IMR-90 (cell line): ENCODE data around the gene ABCB1. TPM values are rescaled to one million over a fixed set of nuclear protein-coding genes. Genes with fewer than 3 reads are reported as not detected.

Experiments used
- ATAC-seq: fragments of 200-7000 bp; cut with Tn5 transposase; 2 replicates; pipeline ENCODE4 v1.9.1; 2020; ENCODE audit warnings: low read depth, mild to moderate bottlenecking, moderate library complexity
- Bru-seq: library from RNA; stranded (reverse); fragments of 400-500 nt; gene quantifications from one replicate; lab custom pipeline; 2021; lab: Mats Ljungman, UMichigan
- BruChase-seq, 2 experiments: library from RNA; stranded (reverse); fragments of 400-500 nt; gene quantifications; one replicate each; lab custom pipeline; 2021; lab: Mats Ljungman, UMichigan
- BruUV-seq: library from RNA; stranded (reverse); fragments of 400-500 nt; replicated peaks from 2 replicates; lab custom pipeline; 2021; lab: Mats Ljungman, UMichigan
- CTCF ChIA-PET: fragments of 300-600 bp; formaldehyde crosslinking; extraction: SDS; loops from one replicate; lab custom pipeline; 2021; ENCODE audit warnings: antibody characterized with exemption; lab: Yijun Ruan, JAX
- POLR2A ChIA-PET: fragments of 300-600 bp; sonication (Branson Sonifier 250); formaldehyde crosslinking; loops from one replicate; lab custom pipeline; 2022; ENCODE audit warnings: antibody characterized with exemption; ENCODE audit not compliant: unreplicated experiment; lab: Charles Lee
- DNase-seq: peaks from one replicate; pipeline ENCODE4 v3.0.0; 2013
- H2AFZ ChIP-seq: replicated peaks from 2 replicates; pipeline ENCODE3; 2013; ENCODE audit warnings: low read length, mild to moderate bottlenecking; ENCODE audit not compliant: poor library complexity
- H2AK5ac ChIP-seq: 2 replicates; pipeline ENCODE4 v1.6.1; 2013; ENCODE audit warnings: low read depth, low read length, inconsistent platforms
- H2AK9ac ChIP-seq: replicated peaks from 2 replicates; pipeline ENCODE3; 2013; ENCODE audit warnings: mild to moderate bottlenecking, low read depth, low read length, moderate library complexity; ENCODE audit not compliant: poor library complexity
- H2BK120ac ChIP-seq: 2 replicates; pipeline ENCODE4 v1.6.1; 2013; ENCODE audit warnings: low read depth, low read length, inconsistent platforms
- H2BK15ac ChIP-seq: 3 replicates; pipeline ENCODE4 v1.6.1; 2013; ENCODE audit warnings: low read depth, low read length, inconsistent platforms
- H2BK20ac ChIP-seq: 2 replicates; pipeline ENCODE4 v1.6.1; 2013; ENCODE audit warnings: low read depth, mild to moderate bottlenecking, inconsistent platforms, low read length, moderate library complexity
- H2BK5ac ChIP-seq: 2 replicates; pipeline ENCODE4 v1.6.1; 2013; ENCODE audit warnings: mild to moderate bottlenecking, low read depth, low read length, inconsistent platforms; ENCODE audit not compliant: poor library complexity, severe bottlenecking
- H3K14ac ChIP-seq: replicated peaks from 2 replicates; pipeline ENCODE4 v1.6.1; 2013; ENCODE audit warnings: low read depth, low read length, inconsistent platforms
- H3K18ac ChIP-seq: 2 replicates; pipeline ENCODE4 v1.6.1; 2013; ENCODE audit warnings: low read depth, low read length, control low read depth
- H3K23ac ChIP-seq: 2 replicates; pipeline ENCODE4 v1.6.1; 2013; ENCODE audit warnings: low read depth, low read length, inconsistent platforms
- H3K27ac ChIP-seq: 2 replicates; pipeline ENCODE4 v1.5.1; 2013; ENCODE audit warnings: mild to moderate bottlenecking, control low read depth, low read length; ENCODE audit not compliant: insufficient read depth
- H3K27me3 ChIP-seq: 2 replicates; pipeline ENCODE4 v1.6.1; 2013; ENCODE audit warnings: low read length; ENCODE audit not compliant: control insufficient read depth, insufficient read depth
- H3K36me3 ChIP-seq: 2 replicates; pipeline ENCODE4 v1.6.1; 2013; ENCODE audit warnings: low read length, mixed read lengths; ENCODE audit not compliant: control insufficient read depth, insufficient read depth
- H3K4ac ChIP-seq: 2 replicates; pipeline ENCODE4 v1.6.1; 2013; ENCODE audit warnings: low read depth, low read length, inconsistent platforms
- H3K4me1 ChIP-seq: 2 replicates; pipeline ENCODE4 v1.6.1; 2013; ENCODE audit warnings: low read length, mixed read lengths; ENCODE audit not compliant: control insufficient read depth, insufficient read depth
- H3K4me2 ChIP-seq: 2 replicates; pipeline ENCODE4 v1.6.1; 2013; ENCODE audit warnings: low read depth, mild to moderate bottlenecking, control low read depth, low read length, moderate library complexity
- H3K4me3 ChIP-seq: 2 replicates; pipeline ENCODE4 v1.5.1; 2013; ENCODE audit warnings: low read depth, mild to moderate bottlenecking, control low read depth, low read length, moderate library complexity; ENCODE audit not compliant: insufficient read depth
- H3K56ac ChIP-seq: 2 replicates; pipeline ENCODE4 v1.6.1; 2013; ENCODE audit warnings: low read length, inconsistent platforms; ENCODE audit not compliant: insufficient read depth; ENCODE audit errors: extremely low read depth
- H3K79me1 ChIP-seq, 2 experiments: 2 replicates each; pipeline ENCODE4 v1.6.1; 2013; ENCODE audit warnings: low read length in 2 of 2, inconsistent platforms in 1 of 2, low read depth in 1 of 2
- H3K9ac ChIP-seq: 2 replicates; pipeline ENCODE4 v1.6.1; 2013; ENCODE audit warnings: low read depth, low read length, control low read depth
- H3K9me1 ChIP-seq: 2 replicates; pipeline ENCODE4 v1.6.1; 2013; ENCODE audit warnings: low read length, inconsistent platforms; ENCODE audit not compliant: insufficient read depth
- H3K9me3 ChIP-seq: 2 replicates; pipeline ENCODE4 v1.6.1; 2013; ENCODE audit warnings: low read length; ENCODE audit not compliant: control insufficient read depth, insufficient read depth
- H4K20me1 ChIP-seq: 2 replicates; pipeline ENCODE4 v1.6.1; 2013; ENCODE audit warnings: low read length, inconsistent platforms; ENCODE audit not compliant: insufficient read depth
- H4K5ac ChIP-seq: 2 replicates; pipeline ENCODE4 v1.6.1; 2013; ENCODE audit warnings: mild to moderate bottlenecking, low read depth, low read length, control low read depth
- H4K8ac ChIP-seq, 2 experiments: 2 replicates each; pipeline ENCODE4 v1.6.1; 2013; ENCODE audit warnings: low read depth in 2 of 2, low read length in 2 of 2, control low read depth in 1 of 2, inconsistent platforms in 1 of 2
- H4K91ac ChIP-seq: 2 replicates; pipeline ENCODE4 v1.6.1; 2013; ENCODE audit warnings: low read depth, low read length, inconsistent platforms; ENCODE audit not compliant: insufficient read depth
- CEBPB ChIP-seq: IDR thresholded peaks from 2 replicates; pipeline ENCODE4 v1.6.1; 2012; ENCODE audit warnings: low read depth, low read length, improper control_type of control experiment
- CHD1 ChIP-seq: IDR thresholded peaks from 2 replicates; pipeline ENCODE4 v1.6.1; 2012; ENCODE audit warnings: low read depth, low read length, improper control_type of control experiment
- FOS ChIP-seq: fragments of 150-350 bp; IDR thresholded peaks from 2 replicates; pipeline ENCODE4 v1.6.1; 2016; ENCODE audit warnings: low read depth, low read length
- MAZ ChIP-seq: IDR thresholded peaks from 2 replicates; pipeline ENCODE4 v1.6.1; 2012; ENCODE audit warnings: low read depth, mild to moderate bottlenecking, low read length, improper control_type of control experiment, moderate library complexity, borderline replicate concordance
- NFE2L2 ChIP-seq: fragments of 150-350 bp; IDR thresholded peaks from 2 replicates; pipeline ENCODE4 v1.6.1; 2016; ENCODE audit warnings: low read depth, mild to moderate bottlenecking, low read length
- POLR2A ChIP-seq: IDR thresholded peaks from 2 replicates; pipeline ENCODE4 v1.6.1; 2012; ENCODE audit warnings: mild to moderate bottlenecking, low read depth, low read length
- RAD21 ChIP-seq: IDR thresholded peaks from 2 replicates; pipeline ENCODE4 v1.6.1; 2012; ENCODE audit warnings: low read length, improper control_type of control experiment
- RCOR1 ChIP-seq: IDR thresholded peaks from 2 replicates; pipeline ENCODE4 v1.6.1; 2012; ENCODE audit warnings: mild to moderate bottlenecking, low read length, improper control_type of control experiment; ENCODE audit not compliant: insufficient replicate concordance
- RFX5 ChIP-seq: IDR thresholded peaks from 2 replicates; pipeline ENCODE4 v1.8.0; 2012; ENCODE audit warnings: low read depth, mild to moderate bottlenecking, low read length, moderate library complexity
- WGBS, 2 experiments: methylation state at CpG; one replicate each; pipeline versions ENCODE4 v1.1.5 to v1.1.7; 2013; ENCODE audit warnings: missing lambda C conversion rate in 2 of 2; ENCODE audit not compliant: insufficient read length in 1 of 2; ENCODE audit errors: extremely low coverage in 2 of 2; 5-methylcytosine and 5-hydroxymethylcytosine counted together
- dilution Hi-C: fragments of 300-500 bp; cut with HindIII; formaldehyde crosslinking; loops from one replicate; pipeline ENCODE4 v1.14.3; 2018; ENCODE audit warnings: low sequenced_read_pairs; ENCODE audit not compliant: unreplicated experiment
- in situ Hi-C: fragments of 300-500 bp; cut with MboI; formaldehyde crosslinking; loops from 3 replicates; pipeline ENCODE4 v1.14.3; 2019; ENCODE audit warnings: low sequenced_read_pairs, inconsistent platforms, mixed read lengths
- intact Hi-C: fragments of 100-400 bp; cut with micrococcal nuclease; formaldehyde crosslinking; loops from 2 replicates; pipeline ENCODE4 v1.10.0; 2022
- long read RNA-seq: library from polyadenylated mRNA; unstranded; transcript quantifications from one replicate; pipeline ENCODE4 v2.0.0, GENCODE V29; 2021; ENCODE audit not compliant: unreplicated experiment
- polyA plus RNA-seq, 3 experiments: library from polyadenylated mRNA; depleted of rRNA; stranded (reverse); fragments of >200 nt; gene quantifications; 2 replicates each; pipeline ENCODE4 v1.2.3, GENCODE V29; 2012; ENCODE audit warnings: low replicate concordance in 1 of 3
- total RNA-seq: library from RNA; depleted of rRNA; stranded (reverse); fragments of >200 nt; gene quantifications from 2 replicates; pipeline ENCODE4 v1.2.3, GENCODE V29; 2012; rRNA removed
- TF ChIP-seq, protein P1 (sequence below): fragments of 150-350 bp; IDR thresholded peaks from 2 replicates; pipeline ENCODE4 v1.6.1; 2017; ENCODE audit warnings: mild to moderate bottlenecking, antibody characterized with exemption, low read length, low read depth
- TF ChIP-seq, protein P2 (sequence below): conservative IDR thresholded peaks from 2 replicates; pipeline ENCODE4 v1.5.1; 2012; ENCODE audit warnings: mild to moderate bottlenecking, low read depth, low read length, improper control_type of control experiment

Gene ABCB1
- 0.83 and 0.90 TPM in 2 replicates for total RNA-seq
- 0.72 and 0.80 TPM in 2 replicates for polyA plus RNA-seq (2012; rRNA removed)
- polyA plus RNA-seq (2012; cell fraction: cytosol; rRNA removed): 0.21 and 0.93 TPM in 2 replicates
- 0.75 and 1.8 TPM in 2 replicates for polyA plus RNA-seq (2012; cell fraction: nucleus; rRNA removed; ENCODE audit: low replicate concordance)
- percentile 16 among the genes with signal in this experiment for Bru-seq, nascent RNA
- percentile 13 among the genes with signal in this experiment for BruChase-seq, experiment 1, labeled RNA remaining after a 6-hour chase
- percentile 14 among the genes with signal in this experiment for BruChase-seq, experiment 2, labeled RNA remaining after a 2-hour chase
- long read RNA-seq: 0 reads

DNA sequence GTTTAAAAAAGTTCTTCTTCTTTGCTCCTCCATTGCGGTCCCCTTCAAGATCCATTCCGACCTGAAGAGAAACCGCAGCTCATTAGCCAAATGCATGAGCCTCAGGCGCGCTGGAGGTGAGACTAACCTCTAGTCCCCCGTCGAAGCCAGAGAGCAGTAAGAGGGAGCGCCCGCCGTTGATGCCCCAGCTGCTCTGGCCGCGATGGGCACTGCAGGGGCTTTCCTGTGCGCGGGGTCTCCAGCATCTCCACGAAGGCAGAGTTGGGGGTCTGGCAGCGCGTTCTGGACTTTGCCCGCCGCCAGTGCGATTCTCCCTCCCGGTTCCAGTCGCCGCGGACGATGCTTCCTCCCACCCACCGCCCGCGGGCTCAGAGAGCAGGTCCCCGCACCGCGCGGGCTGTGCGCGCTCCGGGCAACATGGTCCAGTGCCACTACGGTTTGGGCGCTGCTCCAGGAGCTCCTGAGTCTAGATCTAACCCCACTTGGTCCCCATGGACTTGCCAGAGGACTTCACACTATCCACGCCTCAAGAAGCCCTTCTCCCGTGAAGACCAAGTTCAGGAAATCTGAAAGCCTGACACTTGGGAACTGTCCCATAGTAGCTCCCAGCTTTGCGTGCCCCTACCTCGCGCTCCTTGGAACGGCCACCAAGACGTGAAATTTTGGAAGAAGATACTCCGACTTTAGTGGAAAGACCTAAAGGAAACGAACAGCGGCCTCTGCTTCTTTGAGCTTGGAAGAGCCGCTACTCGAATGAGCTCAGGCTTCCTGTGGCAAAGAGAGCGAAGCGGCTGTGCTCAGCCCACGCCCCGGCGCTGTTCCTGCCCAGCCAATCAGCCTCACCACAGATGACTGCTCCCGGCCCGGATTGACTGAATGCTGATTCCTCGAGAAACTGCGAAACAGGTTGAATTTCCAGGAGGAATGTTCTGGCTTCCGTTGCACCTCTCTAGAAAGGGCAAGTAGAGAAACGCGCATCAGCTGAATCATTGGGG is at the start of gene ABCB1:
TSS of gene ABCB1 (minus strand) at position 755 of the 995 bp plus-strand sequence. CDS start at position 55, 700 bp downstream.
- no peak within 1 kb of the TSS for H4K5ac ChIP-seq
- no peaks in the 10 kb centered on the region for H3K9me1 ChIP-seq
- peak within 1 kb of the TSS; percentile 35; the same call in 1 of the 2 replicates for H3K23ac ChIP-seq
- no peaks in the 10 kb centered on the region for H3K79me1 ChIP-seq
- H3K27ac ChIP-seq: no peak within 1 kb of the TSS
- no peaks in the 10 kb centered on the region for H3K36me3 ChIP-seq
- in situ Hi-C loops: no loop called here
- peak; percentile 35 for DNase-seq
- H2AFZ ChIP-seq: peak within 1 kb of the TSS; percentile 87
- H2AK9ac ChIP-seq: peak within 1 kb of the TSS; percentile 70
- intact Hi-C loops: no loop called here
- BruUV-seq: no TSS peak
- no peak within 1 kb of the TSS for H3K18ac ChIP-seq
- 8% methylated on average over 20 of the region's 61 CpGs; no CpG with 5 or more reads in 1 of the 2 experiments for WGBS, 2 experiments
- H3K4me2 ChIP-seq: peak within 1 kb of the TSS; percentile 82
- no peak within 1 kb of the TSS for H2BK5ac ChIP-seq
- no peak within 1 kb of the TSS for H2BK15ac ChIP-seq
- H4K91ac ChIP-seq: no peak within 1 kb of the TSS
- H3K56ac ChIP-seq: no peak within 1 kb of the TSS
- no peaks in the 10 kb centered on the region for H3K4me1 ChIP-seq
- peak within 1 kb of the TSS; percentile 32 for H3K4me3 ChIP-seq
- no peak within 1 kb of the TSS for H2BK120ac ChIP-seq
- H3K14ac ChIP-seq: no peak within 1 kb of the TSS
- TF ChIP-seq CHD1 (no peak), RAD21 (no peak), MAZ (no peak), RCOR1 (no peak), CEBPB (no peak), FOS (no peak), NFE2L2 (no peak), POLR2A (no peak), RFX5 (no peak)
- TF ChIP-seq, protein P1, sequence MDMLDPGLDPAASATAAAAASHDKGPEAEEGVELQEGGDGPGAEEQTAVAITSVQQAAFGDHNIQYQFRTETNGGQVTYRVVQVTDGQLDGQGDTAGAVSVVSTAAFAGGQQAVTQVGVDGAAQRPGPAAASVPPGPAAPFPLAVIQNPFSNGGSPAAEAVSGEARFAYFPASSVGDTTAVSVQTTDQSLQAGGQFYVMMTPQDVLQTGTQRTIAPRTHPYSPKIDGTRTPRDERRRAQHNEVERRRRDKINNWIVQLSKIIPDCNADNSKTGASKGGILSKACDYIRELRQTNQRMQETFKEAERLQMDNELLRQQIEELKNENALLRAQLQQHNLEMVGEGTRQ: no peak
- TF ChIP-seq, protein P2, sequence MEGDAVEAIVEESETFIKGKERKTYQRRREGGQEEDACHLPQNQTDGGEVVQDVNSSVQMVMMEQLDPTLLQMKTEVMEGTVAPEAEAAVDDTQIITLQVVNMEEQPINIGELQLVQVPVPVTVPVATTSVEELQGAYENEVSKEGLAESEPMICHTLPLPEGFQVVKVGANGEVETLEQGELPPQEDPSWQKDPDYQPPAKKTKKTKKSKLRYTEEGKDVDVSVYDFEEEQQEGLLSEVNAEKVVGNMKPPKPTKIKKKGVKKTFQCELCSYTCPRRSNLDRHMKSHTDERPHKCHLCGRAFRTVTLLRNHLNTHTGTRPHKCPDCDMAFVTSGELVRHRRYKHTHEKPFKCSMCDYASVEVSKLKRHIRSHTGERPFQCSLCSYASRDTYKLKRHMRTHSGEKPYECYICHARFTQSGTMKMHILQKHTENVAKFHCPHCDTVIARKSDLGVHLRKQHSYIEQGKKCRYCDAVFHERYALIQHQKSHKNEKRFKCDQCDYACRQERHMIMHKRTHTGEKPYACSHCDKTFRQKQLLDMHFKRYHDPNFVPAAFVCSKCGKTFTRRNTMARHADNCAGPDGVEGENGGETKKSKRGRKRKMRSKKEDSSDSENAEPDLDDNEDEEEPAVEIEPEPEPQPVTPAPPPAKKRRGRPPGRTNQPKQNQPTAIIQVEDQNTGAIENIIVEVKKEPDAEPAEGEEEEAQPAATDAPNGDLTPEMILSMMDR: no peak
- H3K9me3 ChIP-seq: no peaks in the 10 kb centered on the region
- POLR2A ChIA-PET: no interaction called here
- no peak within 1 kb of the TSS for H2BK20ac ChIP-seq
- CTCF ChIA-PET: interaction anchor here (0.7 kb wide), 2 partner anchors 20 to 68 kb away, joined by 3 to 4 read pairs; no protein-coding TSS in a partner anchor
- no peak within 1 kb of the TSS for H3K4ac ChIP-seq
- no peak within 1 kb of the TSS for H2AK5ac ChIP-seq
- no peaks in the 10 kb centered on the region for H4K20me1 ChIP-seq
- H3K9ac ChIP-seq: no peak within 1 kb of the TSS
- dilution Hi-C loops: no loop called here
- H3K27me3 ChIP-seq: peaks cover 17% of the 10 kb centered on the region
- peak; percentile 98 for ATAC-seq
- no peak within 1 kb of the TSS for H4K8ac ChIP-seq
